HG02981 (cell line): Measurements from ENCODE around the gene SPATC1L.

Experiments
- ATAC-seq: cut with Tn5 transposase; IDR thresholded peaks from one replicate; pipeline ENCODE4 v1.9.1; 2021; ENCODE audit warnings: mild to moderate bottlenecking, moderate library complexity; ENCODE audit not compliant: unreplicated experiment

The SPATC1L gene

DNA sequence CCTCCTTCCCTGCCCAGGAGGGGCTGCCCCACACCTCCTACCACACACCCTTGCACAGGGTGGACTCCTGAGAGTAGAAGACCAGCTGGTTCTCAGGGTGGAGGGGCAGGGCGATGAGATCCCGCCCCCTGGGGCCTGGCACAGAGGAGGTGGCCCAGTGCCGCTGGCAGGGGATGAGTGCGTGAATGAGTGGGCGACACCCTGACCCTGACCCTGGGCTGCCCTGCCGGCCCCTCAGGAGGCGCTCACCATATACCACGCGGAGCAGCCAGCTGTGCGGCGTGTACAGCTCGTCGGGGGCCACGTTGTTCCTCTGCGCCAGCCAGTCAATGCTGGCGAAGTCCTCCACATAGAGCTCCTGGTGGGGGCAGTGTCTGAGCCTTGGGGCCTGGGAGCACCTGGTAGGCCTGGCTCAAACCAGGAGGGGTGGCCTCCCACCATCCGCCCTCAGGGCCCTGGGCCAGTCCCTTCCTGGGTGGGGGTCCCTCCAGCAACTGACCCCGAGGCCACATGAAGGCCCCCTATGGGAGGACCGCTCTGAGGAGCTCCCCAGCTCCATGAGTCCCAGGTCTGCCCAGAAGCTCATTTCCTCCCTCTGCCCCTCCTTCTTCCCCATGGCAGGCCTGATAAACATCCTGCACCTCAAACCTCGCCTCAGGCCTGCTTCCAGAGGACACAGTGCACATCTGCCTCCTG lies 31.3 kb upstream of the SPATC1L start:
- ATAC-seq = no peak

DNA sequence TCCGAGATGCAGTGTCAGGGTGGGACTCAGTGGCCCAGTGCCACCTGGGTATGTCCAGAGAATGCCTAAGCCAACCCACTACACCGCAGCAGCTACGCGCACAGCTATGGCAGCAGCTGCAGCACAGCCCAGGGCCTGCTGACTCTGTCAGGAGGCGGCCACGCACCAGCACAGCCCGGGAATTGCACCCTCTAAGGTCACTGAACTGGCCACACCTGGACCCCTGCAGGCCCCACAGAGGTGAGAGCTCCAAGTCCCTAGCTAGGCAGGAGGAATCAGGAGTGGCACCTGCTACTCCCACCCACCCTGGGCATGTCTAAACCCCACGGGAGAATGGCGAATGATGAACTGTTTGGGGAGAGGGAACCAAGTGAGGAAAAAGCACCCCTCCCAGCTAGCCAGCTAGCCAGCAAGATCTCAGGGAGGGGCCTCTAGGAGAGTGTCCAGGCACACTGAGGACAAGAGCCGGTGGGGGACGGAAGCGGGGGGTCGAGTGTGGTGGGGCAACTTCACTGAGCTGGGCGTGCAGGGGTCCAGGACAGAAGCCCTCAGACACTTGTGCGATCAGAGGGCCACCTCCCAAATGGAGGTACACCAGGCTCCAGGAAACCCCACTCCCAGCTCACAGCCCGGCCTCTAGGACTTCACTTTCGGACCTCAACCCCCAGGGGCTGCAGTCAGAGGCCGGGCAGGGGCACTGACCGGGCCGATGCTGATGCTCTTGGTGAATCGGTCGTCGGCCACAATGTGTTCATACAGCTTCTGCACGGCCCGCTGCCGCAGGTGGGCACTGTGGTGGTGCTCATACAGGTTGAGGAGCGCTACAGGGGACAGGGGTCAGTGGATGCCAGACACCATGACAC lies 30.4 kb upstream of the SPATC1L start:
- no peak for ATAC-seq

DNA sequence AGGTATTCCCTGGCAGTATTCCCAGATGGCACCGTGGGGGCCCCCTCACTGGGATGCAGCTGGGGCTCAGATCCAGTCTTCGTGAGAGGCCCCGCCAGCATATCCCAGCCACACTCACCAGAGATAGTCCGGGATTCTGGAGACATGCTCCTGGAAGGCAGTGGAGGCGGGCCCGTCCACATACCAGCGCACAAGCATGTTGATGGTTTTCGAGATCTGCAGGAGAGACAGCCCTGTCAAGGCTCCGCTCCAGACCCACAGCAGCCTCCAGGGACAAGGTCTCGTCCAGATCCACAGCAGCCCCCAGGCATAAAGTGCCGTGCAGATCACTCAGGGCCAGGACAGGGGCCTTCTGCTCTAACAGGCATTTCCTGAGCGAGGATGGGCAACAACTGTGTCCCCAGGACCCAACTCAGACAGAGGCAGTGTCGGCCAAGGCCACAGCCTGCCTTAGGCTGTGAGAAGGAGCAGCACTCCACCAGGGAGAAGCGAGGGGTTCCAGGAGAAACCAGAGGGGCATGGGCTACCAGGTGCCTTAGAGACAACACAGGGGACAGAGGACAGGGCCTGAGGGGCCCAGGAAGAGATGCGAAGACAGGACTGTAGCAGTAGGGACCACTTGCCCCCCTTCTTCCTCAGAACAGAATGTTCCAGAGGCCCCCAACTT lies 29.5 kb upstream of the SPATC1L start:
- ATAC-seq = no peak

DNA sequence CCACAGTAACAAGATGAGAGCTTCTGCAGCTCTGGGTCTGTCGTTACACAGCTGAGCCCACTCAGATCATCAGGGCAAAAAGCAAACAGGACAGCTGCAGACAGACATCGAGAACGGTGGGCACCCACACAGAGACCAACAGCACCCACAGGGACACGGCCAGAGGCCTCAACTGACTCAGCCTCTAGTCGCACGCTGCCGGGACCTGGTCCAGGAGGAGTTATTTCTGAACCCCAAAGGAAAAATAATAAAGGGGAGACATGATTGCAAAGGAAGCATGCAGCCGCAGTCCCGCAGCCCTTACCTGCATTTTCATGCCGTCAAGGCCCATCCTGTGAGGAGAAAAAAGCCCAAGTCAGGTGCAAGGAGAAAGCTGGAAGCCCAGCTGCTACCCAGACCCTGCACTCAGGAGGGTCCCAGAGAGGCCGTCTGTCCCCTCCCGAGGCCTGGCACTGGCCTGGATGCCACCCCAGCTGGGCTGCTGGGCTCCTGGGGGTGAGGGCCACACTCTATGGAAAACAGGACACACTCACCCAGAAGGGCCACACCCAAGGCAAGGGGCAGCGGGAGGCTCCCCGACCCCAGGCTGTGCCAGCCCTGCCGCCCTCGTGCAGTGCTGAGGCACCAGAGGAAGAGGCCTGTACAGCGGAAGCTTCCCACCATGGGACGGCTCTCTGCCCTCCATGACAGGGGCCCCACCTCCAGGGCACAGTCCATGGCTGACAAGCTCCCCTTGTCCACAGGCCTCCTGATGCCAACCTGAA lies 28.6 kb upstream of the SPATC1L start:
- no peak for ATAC-seq

DNA sequence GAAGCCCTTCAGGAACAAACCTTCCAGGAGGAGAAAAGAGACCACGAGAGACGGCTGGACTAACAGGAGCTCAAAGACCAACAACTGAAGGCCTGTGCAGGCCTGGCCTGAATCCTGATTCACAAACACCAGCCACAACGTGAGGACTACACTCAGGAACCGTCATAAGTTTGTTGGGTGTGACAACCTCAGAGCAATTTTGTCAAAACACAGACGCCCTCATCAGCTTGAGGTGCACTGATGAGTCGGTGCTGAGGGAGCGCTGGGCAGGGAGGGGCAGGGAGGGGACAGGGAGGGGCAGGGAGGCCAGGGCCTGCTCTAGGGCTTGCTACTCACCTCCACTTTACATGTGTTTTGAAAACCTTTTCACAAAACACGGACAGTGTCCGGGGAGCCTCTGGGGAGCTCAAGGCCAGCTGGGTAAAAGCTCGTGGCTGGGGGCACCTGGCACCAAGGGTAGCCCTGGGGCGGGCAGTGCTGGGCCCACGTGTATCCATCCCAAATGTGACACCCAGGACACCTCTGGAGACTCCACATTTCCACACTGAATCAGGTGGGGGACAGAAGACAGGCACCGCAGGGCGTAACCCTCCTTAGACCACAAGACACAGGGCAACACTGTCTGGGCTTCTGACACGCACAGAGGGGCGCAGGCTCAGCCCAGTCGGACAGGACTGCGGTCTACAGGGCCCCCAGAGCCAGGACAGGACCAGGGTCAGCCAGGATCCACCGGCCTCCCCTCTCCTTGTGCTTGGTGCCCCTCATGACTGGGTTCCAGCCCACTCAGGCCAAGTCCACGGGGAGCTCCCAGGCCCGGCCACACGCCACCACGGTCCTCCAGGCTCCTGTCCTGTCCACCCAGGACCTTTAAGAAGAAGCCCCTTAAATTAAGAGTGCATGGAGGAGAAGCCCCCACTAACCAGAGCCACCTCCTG lies 27.8 kb upstream of the SPATC1L start:
- ATAC-seq = no peak

DNA sequence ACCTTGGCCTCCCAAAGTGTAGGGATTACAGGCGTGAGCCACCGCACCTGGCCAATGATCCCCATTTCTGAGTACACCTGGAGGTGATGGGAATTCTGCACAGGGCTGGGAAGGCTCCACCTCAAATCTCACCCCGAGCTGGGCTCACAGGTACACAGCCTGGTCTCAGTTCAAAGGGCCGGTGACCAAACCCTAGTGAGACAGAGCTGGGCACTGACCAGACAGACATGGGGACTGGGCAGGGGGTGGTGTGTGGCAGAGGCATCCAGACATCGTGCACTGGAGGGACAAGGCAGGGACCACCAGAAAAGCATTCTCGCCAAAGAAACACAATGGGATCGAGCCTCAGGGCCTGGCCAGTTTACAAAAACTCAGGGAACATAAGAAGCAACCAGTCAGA lies 27.1 kb upstream of the SPATC1L start:
- no peak for ATAC-seq

DNA sequence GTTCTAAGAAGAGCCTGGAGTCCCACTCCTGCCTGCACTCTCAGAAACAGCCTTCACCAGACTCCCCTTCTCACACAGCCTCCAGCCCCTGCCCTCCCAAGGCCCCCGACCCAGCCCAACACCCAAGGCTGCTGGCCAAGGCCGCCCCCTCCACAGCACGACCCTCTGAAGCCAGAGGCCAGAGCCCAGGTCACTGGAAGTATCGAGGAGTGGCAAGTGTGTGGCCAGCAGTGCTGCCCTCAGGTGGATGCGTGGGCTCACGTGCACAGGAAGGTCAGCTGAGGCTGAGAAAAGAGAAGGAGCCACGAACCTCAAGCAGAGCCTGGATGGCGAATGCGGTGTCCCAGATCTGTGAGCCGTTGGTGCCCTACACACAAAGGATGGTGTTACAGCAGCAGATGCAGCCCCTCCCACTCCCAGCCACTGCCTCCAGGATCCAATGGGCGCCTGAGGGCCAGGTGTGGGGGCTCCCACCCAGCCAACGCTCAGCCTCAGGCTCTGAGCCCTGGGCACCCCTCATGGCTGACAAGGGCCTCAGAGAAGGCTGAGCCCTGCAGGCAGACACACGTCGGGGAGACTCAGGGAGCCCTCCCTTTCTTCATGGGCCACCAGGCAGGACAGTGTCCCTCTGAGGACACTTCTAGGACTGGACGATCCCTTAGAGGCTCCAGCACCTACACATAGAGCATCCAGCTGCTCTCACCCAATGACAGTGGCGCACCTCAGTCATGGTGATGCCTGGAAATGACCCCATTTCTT lies 26.3 kb upstream of the SPATC1L start:
- ATAC-seq = no peak

DNA sequence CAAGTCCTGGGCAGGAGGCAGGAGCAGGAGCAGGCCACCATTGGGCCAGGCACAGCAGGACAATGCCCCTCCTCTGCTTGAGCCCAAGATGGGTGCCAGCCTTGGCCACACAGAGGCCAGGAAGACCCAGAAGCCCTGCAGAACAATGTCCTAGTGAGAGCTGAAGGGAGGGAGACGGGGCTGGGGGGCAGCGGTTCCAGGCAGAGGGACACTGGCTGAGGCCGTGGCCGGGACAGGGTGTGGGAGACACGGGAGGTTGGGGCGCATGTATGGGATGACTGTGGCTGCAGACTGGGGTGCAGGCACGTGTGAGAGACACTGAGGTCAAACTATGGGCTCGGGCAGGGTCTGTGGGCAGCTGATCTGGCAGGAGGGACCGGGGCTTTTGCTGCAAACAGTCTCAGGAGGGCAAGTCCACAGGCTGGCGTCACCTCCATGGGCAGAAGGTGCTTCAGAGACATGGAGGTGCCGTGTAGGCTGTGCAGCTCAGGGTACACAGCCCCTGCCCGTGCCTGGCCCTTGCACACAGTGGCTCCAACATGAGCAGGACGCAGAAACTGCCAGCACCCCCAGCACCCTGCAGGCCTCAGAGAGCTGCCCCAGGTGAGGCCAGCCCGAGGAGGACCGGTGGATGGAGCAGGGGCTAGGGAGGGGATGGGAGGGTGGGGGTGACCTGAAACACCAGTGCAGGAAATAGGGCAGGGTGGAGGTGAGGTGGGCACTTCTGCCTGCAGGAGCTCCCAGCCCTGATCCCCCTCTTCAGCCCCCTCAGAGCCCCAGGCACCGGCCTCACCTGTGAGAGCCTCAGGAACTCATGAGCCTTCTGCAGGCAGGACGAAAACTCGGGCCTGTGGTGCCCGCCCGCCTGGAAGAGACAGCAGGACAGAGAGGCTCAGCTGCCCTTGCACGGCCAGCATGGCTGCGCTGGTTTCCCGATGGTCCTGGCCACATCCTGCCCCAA lies 24.8 kb upstream of the SPATC1L start:
- ATAC-seq = no peak

DNA sequence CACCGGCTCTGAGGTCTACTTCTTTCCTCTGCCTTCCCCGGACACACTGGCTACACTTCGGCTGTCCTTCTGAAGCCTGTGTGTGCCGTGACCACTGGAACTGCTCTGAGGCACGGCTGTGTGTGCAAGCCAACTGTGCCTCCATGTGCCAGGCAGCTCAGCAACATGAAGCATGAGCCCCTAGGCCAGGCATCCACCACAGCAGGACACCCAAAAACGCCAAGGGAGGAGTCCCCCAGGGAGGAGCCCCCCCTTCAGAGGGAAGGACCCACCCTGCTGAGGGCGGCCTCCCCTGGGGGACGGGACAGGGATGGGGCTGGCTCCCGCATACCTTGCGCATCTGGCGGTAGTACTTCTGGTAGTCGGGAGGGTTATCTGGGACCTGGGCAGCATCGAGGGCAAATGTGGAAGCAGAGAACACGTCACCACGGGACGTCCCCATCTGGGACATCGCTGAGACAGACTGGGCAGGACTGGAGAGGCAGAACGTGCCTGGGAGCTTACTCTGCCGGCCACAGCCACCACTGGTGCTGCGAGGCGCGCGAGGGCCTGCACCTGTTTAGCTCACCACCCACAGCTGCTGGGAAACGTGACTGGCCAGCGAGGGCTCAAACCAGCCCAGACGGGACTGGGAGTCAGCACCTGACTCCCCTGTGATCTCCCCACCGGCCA lies 23.8 kb upstream of the SPATC1L start:
- no peak for ATAC-seq

DNA sequence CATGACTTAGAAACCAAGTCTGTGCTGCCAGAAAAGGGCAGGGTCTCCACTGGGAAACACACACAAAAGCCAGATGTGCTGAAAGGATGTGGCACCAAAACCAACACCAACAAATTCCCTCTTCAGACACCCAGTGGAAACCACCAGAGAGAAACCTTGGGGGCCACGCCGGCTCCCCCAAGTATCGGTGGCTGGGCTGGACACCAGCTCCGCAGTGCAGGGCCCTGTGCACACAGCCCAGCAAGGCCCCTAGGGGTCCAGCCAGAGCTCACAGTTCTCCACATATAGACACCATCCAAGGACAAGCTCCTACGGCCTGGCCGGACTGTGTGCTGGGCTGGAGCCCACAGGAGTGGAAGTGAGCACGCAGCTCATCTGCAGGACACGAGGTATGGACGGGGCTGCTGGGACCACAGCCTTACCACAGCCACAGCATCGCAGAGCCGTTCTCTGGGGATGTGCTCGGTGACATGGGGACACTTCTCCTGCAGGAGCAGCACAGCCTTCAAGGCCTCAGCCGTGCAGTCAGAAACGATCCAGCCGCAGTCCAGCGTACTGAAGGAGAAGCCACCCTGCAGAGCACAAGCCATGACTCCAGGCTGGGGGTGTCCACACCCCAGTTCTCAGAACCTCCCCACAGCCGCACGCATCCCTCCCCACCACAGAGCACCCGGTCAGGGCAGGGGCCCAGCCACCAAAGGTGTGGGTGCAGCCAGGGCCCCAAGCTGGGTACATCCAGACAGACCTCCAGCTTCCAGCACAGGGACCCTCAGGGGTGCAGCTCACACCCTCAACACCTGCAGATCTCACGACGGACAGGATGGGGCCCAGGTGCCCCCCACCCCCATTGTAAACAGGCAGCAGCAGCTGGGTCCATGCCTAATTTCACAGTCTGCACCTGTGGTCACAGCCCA lies 23.0 kb upstream of the SPATC1L start:
- ATAC-seq = no peak

DNA sequence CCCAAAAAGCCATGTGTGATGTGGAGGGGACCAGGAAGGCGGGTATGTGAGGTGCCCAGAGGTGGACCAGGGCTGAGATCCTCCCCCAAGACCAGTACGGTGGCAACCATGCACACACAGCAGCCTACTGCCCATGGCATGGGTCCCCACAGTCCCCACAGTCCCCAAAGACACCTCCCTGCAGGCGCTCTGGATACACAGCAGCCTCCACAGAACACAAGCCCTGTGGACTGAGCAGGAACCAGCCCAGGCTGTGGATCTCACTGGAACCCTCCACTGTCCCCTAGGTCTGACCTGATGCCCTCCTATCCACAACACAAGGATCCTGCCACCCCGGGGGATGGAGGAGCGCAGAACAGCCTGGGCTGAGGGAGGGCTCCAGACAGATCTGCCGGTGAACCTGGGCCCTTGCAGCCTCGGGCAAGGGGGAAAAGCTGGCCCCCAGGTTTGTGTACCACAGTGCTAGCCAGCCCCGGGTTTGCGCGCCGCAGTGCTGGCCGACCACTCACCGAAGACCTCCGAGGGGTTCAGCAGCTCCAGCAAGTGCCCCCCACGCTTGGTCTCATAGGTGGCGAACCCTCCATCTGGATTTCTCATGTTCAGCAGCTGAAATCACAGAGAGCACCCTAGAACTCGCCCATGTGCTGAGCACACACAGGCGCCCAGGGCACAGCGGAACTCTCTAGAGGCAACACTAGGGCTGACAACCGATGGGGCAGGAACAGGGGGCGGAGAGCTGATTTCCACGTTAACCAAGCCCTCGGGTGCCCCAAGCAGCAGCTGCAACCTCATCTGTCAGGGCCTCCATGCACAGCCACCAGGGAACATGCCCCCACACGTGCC lies 22.1 kb upstream of the SPATC1L start:
- ATAC-seq = no peak

DNA sequence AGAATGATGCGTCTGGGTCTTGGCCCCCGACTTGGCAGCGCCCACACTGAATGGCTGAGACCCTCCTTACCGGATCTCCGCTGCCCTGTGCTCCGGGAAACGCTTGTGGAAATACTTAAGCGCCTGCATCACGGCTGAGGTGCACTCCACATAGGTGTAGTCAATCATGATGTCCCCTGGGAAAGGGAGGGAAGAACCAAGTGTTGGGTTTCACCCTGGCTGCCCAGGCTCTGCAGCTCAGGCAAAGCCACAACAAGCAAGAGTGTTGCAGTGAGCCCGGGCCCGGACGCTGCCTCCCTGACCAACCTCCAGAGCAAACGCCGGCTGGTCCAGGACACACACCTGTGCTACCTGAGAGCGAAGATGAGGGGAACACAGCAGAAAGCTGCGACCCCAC lies 21.5 kb upstream of the SPATC1L start:
- no peak for ATAC-seq

DNA sequence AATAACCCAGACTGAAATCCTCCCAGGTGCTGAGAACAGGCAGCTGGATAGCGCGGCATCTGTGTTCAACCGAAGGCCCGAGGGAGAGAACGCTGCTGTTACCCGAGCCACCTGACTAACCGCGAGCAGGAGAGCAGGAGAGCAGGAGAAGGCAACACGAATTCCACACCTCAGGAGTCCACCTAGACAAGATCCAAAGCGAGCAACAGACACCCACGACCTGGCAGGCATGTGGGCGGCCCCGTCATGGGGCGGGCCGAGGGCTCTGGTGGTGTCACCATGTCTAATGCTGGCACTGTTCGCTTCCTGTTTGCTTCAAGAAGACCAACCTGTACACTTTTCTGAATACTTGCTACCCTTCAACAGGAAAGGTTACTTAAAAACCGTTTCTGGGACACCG lies 20.9 kb upstream of the SPATC1L start:
- ATAC-seq = no peak

DNA sequence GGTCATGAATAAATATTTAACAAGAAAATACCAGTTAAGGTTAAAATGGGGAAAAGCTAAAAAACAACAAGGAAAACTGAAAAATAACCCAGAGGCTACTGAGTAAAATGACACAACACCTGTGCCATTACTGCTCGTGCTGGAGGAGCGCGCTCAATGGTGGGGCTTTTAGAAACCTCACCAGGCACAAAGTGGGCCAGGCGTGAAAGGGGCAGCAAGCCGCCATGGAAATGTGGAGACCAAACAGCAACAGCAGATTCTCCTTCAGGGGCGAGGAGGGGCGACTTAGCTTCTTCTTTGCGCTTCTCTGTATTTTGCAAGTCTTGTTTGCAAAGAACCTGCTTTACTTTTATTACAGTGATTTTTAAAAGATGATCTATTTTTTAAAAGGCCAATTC lies 18.9 kb upstream of the SPATC1L start:
- ATAC-seq = no peak

DNA sequence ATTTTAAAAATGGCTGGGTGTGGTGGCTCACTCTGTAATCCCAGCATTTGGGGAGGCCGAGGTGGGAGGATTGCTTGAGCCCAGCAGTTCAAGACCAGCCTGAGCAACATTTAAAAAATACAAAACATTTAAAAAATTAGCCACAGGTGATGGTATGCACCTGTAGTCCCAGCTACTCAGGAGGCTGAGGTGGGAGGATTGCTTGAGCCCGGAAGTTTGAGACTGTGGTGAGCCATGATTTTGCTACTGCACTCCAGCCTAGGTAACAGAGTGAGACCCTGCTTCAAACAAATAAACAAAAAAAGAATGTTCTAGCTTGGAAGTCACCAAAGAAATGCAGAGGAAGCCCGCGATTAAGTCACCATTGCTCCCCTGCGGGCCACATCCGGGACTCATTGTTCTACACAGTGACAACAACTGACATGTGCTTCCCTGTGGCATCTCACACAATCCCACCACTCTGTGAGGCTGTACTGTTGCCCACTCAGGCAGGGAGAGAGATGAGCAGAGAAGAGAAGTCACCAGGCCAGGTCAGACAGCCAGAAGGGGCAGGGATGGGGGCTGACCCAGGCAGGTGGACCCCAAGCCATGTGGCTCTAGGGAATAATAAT lies 18.4 kb upstream of the SPATC1L start:
- no peak for ATAC-seq
